ENCODE measurements around the gene SBNO2.

- TF ChIP-seq TAF1 (IDR thresholded peaks at IDR 0.05; ENCODE audit: borderline replicate concordance, low read depth, low read length): no peak
- no peak for TF ChIP-seq POLR2AphosphoS5 (IDR thresholded peaks at IDR 0.05; ENCODE audit: low read depth, low read length)
Observed at GRCh38 chr19:1181606-1182005, 7.5 kb upstream of the SBNO2 start.
